H9 (cell line): ENCODE measurements around the gene GFER. TPM values are rescaled to one million over a fixed set of nuclear protein-coding genes. Genes with fewer than 3 reads are reported as not detected.

ENCODE experiments used
- DNase-seq: peaks from one replicate; pipeline ENCODE4 v3.0.0-alpha.2; 2017
- H2AFZ ChIP-seq: one replicate; pipeline ENCODE4 v1.6.1; 2013; ENCODE audit warnings: mild to moderate bottlenecking, low read length, control low read depth, moderate library complexity
- H2AK5ac ChIP-seq: 2 replicates; pipeline ENCODE4 v1.6.1; 2013; ENCODE audit warnings: low read length, control low read depth, mixed read lengths; ENCODE audit not compliant: insufficient read length
- H2BK120ac ChIP-seq: one replicate; pipeline ENCODE4 v1.6.1; 2013; ENCODE audit warnings: low read depth, mild to moderate bottlenecking, low read length, control low read depth, inconsistent platforms; ENCODE audit not compliant: poor library complexity, severe bottlenecking
- H2BK12ac ChIP-seq: 2 replicates; pipeline ENCODE4 v1.6.1; 2013; ENCODE audit warnings: low read length, control low read depth, mixed read lengths, low read depth; ENCODE audit not compliant: insufficient read length
- H2BK15ac ChIP-seq: 2 replicates; pipeline ENCODE4 v1.6.1; 2013; ENCODE audit warnings: low read depth, low read length, control low read depth
- H2BK20ac ChIP-seq: one replicate; pipeline ENCODE4 v1.6.1; 2013; ENCODE audit warnings: low read depth, mild to moderate bottlenecking, low read length, control low read depth, inconsistent platforms; ENCODE audit not compliant: poor library complexity, severe bottlenecking
- H2BK5ac ChIP-seq: 2 replicates; pipeline ENCODE4 v1.6.1; 2013; ENCODE audit warnings: low read length, control low read depth, mixed read lengths; ENCODE audit not compliant: insufficient read length
- H3K14ac ChIP-seq: 2 replicates; pipeline ENCODE4 v1.6.1; 2013; ENCODE audit warnings: low read length, control low read depth; ENCODE audit not compliant: insufficient read depth
- H3K18ac ChIP-seq: 2 replicates; pipeline ENCODE4 v1.6.1; 2013; ENCODE audit warnings: low read depth, mild to moderate bottlenecking, mixed read lengths, low read length, control low read depth; ENCODE audit not compliant: insufficient read length
- H3K23ac ChIP-seq: 2 replicates; pipeline ENCODE4 v1.6.1; 2013; ENCODE audit warnings: low read length, control low read depth, mixed read lengths, low read depth; ENCODE audit not compliant: insufficient read length
- H3K23me2 ChIP-seq: 2 replicates; pipeline ENCODE4 v1.6.1; 2013; ENCODE audit warnings: low read depth, mild to moderate bottlenecking, mixed read lengths, low read length, control low read depth; ENCODE audit not compliant: insufficient read length, poor library complexity, severe bottlenecking
- H3K27ac ChIP-seq: 2 replicates; pipeline ENCODE4 v1.5.1; 2013; ENCODE audit warnings: low read length, control low read depth, mixed read lengths, low read depth; ENCODE audit not compliant: insufficient read length
- H3K27me3 ChIP-seq: 2 replicates; pipeline ENCODE4 v1.6.1; 2013; ENCODE audit warnings: low read length, control low read depth, inconsistent platforms; ENCODE audit not compliant: insufficient read depth
- H3K4ac ChIP-seq: 2 replicates; pipeline ENCODE4 v1.6.1; 2013; ENCODE audit warnings: low read depth, mild to moderate bottlenecking, control low read depth, inconsistent platforms, low read length, moderate library complexity
- H3K4me1 ChIP-seq: 2 replicates; pipeline ENCODE4 v1.6.1; 2013; ENCODE audit warnings: low read length, control low read depth, inconsistent platforms; ENCODE audit not compliant: insufficient read depth
- H3K4me2 ChIP-seq: 2 replicates; pipeline ENCODE4 v1.6.1; 2013; ENCODE audit warnings: low read length, control low read depth, mixed read lengths; ENCODE audit not compliant: insufficient read length, insufficient read depth
- H3K56ac ChIP-seq: 2 replicates; pipeline ENCODE4 v1.6.1; 2013; ENCODE audit warnings: low read depth, mild to moderate bottlenecking, mixed read lengths, low read length, control low read depth; ENCODE audit not compliant: insufficient read length
- H3K79me1 ChIP-seq: 2 replicates; pipeline ENCODE4 v1.6.1; 2013; ENCODE audit warnings: low read depth, mild to moderate bottlenecking, moderate library complexity, low read length, control low read depth, inconsistent platforms; ENCODE audit not compliant: insufficient read depth, poor library complexity, severe bottlenecking
- H3K79me2 ChIP-seq: 2 replicates; pipeline ENCODE4 v1.6.1; 2013; ENCODE audit warnings: low read length, control low read depth, inconsistent platforms; ENCODE audit not compliant: insufficient read depth
- H3K9ac ChIP-seq: 2 replicates; pipeline ENCODE4 v1.6.1; 2013; ENCODE audit warnings: low read length, control low read depth, mixed read lengths; ENCODE audit not compliant: insufficient read length; ENCODE audit errors: extremely low read depth
- H3K9me3 ChIP-seq: one replicate; pipeline ENCODE4 v1.6.1; 2013; ENCODE audit warnings: low read depth, low read length, inconsistent platforms; ENCODE audit not compliant: control insufficient read depth
- H3T11ph ChIP-seq: one replicate; pipeline ENCODE4 v1.6.1; 2013; ENCODE audit warnings: mild to moderate bottlenecking, low read length, control low read depth, inconsistent platforms
- H4K20me1 ChIP-seq: one replicate; pipeline ENCODE4 v1.6.1; 2013; ENCODE audit not compliant: control insufficient read depth, insufficient read length, insufficient read depth
- H4K5ac ChIP-seq: 2 replicates; pipeline ENCODE4 v1.6.1; 2013; ENCODE audit warnings: low read depth, mild to moderate bottlenecking, mixed read lengths, low read length, control low read depth; ENCODE audit not compliant: insufficient read length
- H4K8ac ChIP-seq: replicated peaks from 2 replicates; pipeline ENCODE4 v1.6.1; 2013; ENCODE audit warnings: low read length, control low read depth, mixed read lengths, low read depth; ENCODE audit not compliant: insufficient read length
- H4K91ac ChIP-seq: 2 replicates; pipeline ENCODE4 v1.6.1; 2013; ENCODE audit warnings: low read depth, mild to moderate bottlenecking, moderate library complexity, mixed read lengths, low read length, control low read depth; ENCODE audit not compliant: insufficient read length
- H3K27ac Mint-ChIP-seq, 3 experiments: 2 replicates in 2 of 3; 3 replicates in 1 of 3; pipeline ENCODE4 v1.8.0; 2020 to 2021; ENCODE audit warnings: mixed read lengths in 3 of 3, mild to moderate bottlenecking in 1 of 3, moderate library complexity in 1 of 3
- H3K27me3 Mint-ChIP-seq: 2 replicates; pipeline ENCODE4 v1.8.0; 2021; ENCODE audit warnings: low read depth, mild to moderate bottlenecking, moderate library complexity, mixed read lengths
- H3K36me3 Mint-ChIP-seq, 3 experiments: 2 replicates in 2 of 3; 3 replicates in 1 of 3; pipeline ENCODE4 v1.8.0; 2020 to 2021; ENCODE audit warnings: low read depth in 3 of 3, mixed read lengths in 3 of 3; ENCODE audit not compliant: insufficient read depth in 1 of 3
- H3K4me1 Mint-ChIP-seq, 2 experiments: 2 replicates each; pipeline ENCODE4 v1.8.0; 2020; ENCODE audit warnings: mixed read lengths in 2 of 2
- H3K4me3 Mint-ChIP-seq, 2 experiments: 2 replicates in 1 of 2; 3 replicates in 1 of 2; pipeline ENCODE4 v1.8.0; 2020 to 2021; ENCODE audit warnings: mild to moderate bottlenecking in 2 of 2, mixed read lengths in 2 of 2, moderate library complexity in 1 of 2
- H3K9me3 Mint-ChIP-seq, 2 experiments: 2 replicates in 1 of 2; 3 replicates in 1 of 2; pipeline ENCODE4 v1.8.0; 2020; ENCODE audit warnings: mild to moderate bottlenecking in 2 of 2, mixed read lengths in 2 of 2, moderate library complexity in 1 of 2
- WGBS: extraction: QIAGEN DNeasy Blood & Tissue Kit; methylation state at CpG from one replicate; pipeline ENCODE4 v1.1.7; 2013; ENCODE audit warnings: missing lambda C conversion rate, low lambda C conversion rate, mixed read lengths; ENCODE audit not compliant: insufficient read length; ENCODE audit errors: extremely low coverage; 5-methylcytosine and 5-hydroxymethylcytosine counted together
- total RNA-seq: library from RNA; stranded (reverse); gene quantifications from 2 replicates; pipeline ENCODE4 v1.2.1, GENCODE V29; 2021
- TF ChIP-seq, protein P1 (sequence below): fragments of 200-600 bp; sonication (generic); conservative IDR thresholded peaks from 3 replicates; pipeline ENCODE4 v1.8.0; 2021; ENCODE audit warnings: antibody characterized with exemption, mild to moderate bottlenecking

Gene GFER
- total RNA-seq, 1 experiment from 2014 or later = 49.1 TPM

DNA sequence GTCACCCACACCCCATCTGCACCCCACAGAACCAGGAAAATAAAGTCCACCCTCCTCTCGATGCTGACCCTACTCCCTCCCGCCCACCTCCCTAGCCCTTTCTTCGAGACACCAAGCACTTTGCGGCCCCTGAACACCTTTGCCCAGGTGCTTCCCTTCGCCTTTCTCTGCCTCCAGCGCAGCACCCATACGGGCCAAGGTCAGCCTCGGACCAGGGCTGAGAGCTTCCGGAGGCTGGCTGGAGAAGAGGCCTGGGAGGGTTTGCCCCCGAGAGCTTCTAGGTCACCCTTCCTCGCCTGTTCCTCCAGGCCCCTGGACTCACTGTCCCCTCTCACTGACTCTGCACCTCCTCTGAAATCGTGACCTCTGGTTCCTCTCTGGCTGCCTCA, 40.0 kb downstream of the GFER start:
- H3K4me3 Mint-ChIP-seq = peak overlapping the region in 1 of 2 experiments; percentile 56; a peak in 2 of 5 replicates
- Histone ChIP-seq H3K9ac (no peak overlapping the region), H3T11ph (no peak overlapping the region), H4K91ac (no peak overlapping the region), H2BK20ac (no peak overlapping the region), H3K56ac (no peak overlapping the region), H2BK12ac (no peak overlapping the region), H3K23me2 (peaks cover 16% of the 10 kb centered on the region), H4K20me1 (no peaks in the 10 kb centered on the region), H2BK15ac (no peak overlapping the region; the same call in 1 of the 2 replicates), H4K8ac (no peak overlapping the region), H3K79me1 (no peaks in the 10 kb centered on the region), H3K9me3 (no peaks in the 10 kb centered on the region), H3K23ac (no peak overlapping the region), H2BK120ac (no peak overlapping the region), H3K4ac (no peak overlapping the region), H2AK5ac (no peak overlapping the region), H3K79me2 (no peaks in the 10 kb centered on the region), H3K4me2 (peak overlapping the region; percentile 35), H2BK5ac (no peak overlapping the region), H3K18ac (no peak overlapping the region), H3K14ac (no peak overlapping the region), H2AFZ (no peak overlapping the region), H3K4me1 (no peaks in the 10 kb centered on the region; the same call in 1 of the 2 replicates), H3K27ac (no peak overlapping the region), H4K5ac (no peak overlapping the region), H3K27me3 (peaks cover 20% of the 10 kb centered on the region; the same call in 1 of the 2 replicates)
- H3K27ac Mint-ChIP-seq = no peak overlapping the region; a peak in 1 of 7 replicates
- WGBS = no CpG with 5 or more reads among the region's 12 CpGs
- peaks cover 14 to 16% of the 10 kb centered on the region in 2 experiments for H3K4me1 Mint-ChIP-seq
- TF ChIP-seq, protein P1, sequence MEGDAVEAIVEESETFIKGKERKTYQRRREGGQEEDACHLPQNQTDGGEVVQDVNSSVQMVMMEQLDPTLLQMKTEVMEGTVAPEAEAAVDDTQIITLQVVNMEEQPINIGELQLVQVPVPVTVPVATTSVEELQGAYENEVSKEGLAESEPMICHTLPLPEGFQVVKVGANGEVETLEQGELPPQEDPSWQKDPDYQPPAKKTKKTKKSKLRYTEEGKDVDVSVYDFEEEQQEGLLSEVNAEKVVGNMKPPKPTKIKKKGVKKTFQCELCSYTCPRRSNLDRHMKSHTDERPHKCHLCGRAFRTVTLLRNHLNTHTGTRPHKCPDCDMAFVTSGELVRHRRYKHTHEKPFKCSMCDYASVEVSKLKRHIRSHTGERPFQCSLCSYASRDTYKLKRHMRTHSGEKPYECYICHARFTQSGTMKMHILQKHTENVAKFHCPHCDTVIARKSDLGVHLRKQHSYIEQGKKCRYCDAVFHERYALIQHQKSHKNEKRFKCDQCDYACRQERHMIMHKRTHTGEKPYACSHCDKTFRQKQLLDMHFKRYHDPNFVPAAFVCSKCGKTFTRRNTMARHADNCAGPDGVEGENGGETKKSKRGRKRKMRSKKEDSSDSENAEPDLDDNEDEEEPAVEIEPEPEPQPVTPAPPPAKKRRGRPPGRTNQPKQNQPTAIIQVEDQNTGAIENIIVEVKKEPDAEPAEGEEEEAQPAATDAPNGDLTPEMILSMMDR = no peak
- no peak for DNase-seq
- peaks cover 71% of the 10 kb centered on the region for H3K27me3 Mint-ChIP-seq
- H3K9me3 Mint-ChIP-seq = peaks cover 0 to 6% of the 10 kb centered on the region in 2 experiments; a peak in 3 of 5 replicates
- no peaks in the 10 kb centered on the region for H3K36me3 Mint-ChIP-seq
